ENCODE measurements around the gene AKNAD1. TPM values are rescaled to one million over a fixed set of nuclear protein-coding genes. Genes with fewer than 3 reads are reported as not detected.

The AKNAD1 gene
- polyA plus RNA-seq, 3 donors, result not detected

DNA sequence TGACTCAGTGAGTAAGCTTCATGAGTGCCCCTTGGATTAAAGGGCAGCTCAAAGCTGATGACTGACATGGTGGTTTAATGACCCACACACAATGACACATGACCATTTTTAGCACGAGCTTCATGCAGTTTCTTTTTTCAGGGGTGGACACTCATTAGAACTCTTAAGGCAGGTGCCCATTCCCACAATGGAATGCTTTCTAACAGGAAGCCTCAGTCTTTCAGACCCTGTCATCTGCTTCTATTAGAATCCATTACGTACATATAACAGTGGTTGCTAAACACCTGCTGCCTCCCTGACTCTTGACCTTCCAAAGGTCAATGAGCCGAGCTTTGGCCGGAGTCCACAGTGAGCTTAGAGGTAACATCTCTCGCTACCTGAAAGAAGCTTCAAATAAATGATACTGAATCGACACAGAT lies 27.4 kb downstream of the AKNAD1 start:
- Histone ChIP-seq H3K9me3 (replicated peaks in 1 of 2; ENCODE audit: control insufficient read depth in 1 of 2, insufficient read depth in 1 of 2, low read length in 2 of 2) (no peaks in the 10 kb centered on the region), H3K27ac (ENCODE audit: low read depth in 1 of 2, low read length in 2 of 2) (no peak overlapping the region), H3K79me2 (ENCODE audit: insufficient read depth, low read length) (no peaks in the 10 kb centered on the region), H2AFZ (ENCODE audit: insufficient read depth, low read depth, low read length, poor library complexity, severe bottlenecking) (no peak overlapping the region), H3K4me3 (replicated peaks in 1 of 3; ENCODE audit: low read depth in 2 of 3, low read length in 3 of 3) (no peak overlapping the region), H3K4me1 (ENCODE audit: control insufficient read depth in 1 of 2, insufficient read depth in 2 of 2, low read length in 2 of 2) (peaks cover 6 to 7% of the 10 kb centered on the region in 2 donors), H3K36me3 (replicated peaks in 1 of 2; ENCODE audit: control insufficient read depth in 1 of 2, insufficient read depth in 2 of 2, low read length in 2 of 2) (no peaks in the 10 kb centered on the region), H3K9ac (ENCODE audit: insufficient read depth, low read length, poor library complexity, severe bottlenecking) (no peak overlapping the region), H3K27me3 (ENCODE audit: control insufficient read depth in 2 of 2, insufficient read depth in 2 of 2, low read length in 2 of 2) (no peaks in the 10 kb centered on the region), H4K20me1 (ENCODE audit: insufficient read depth, low read length) (no peaks in the 10 kb centered on the region), H3K4me2 (replicated peaks; ENCODE audit: extremely low read depth, low read length, poor library complexity, severe bottlenecking) (no peak overlapping the region)
- no peak for TF ChIP-seq CTCF (IDR thresholded peaks at IDR 0.05)
- Mint-ChIP-seq H3K4me1 (peaks cover 18% of the 10 kb centered on the region), H3K9me3 (peaks cover 0 to 3% (median 0%) of the 10 kb centered on the region in 7 donors), H3K36me3 (no peaks in the 10 kb centered on the region), H3K27me3 (ENCODE audit: low read depth in 3 of 3) (peaks cover 0 to 2% (median 0%) of the 10 kb centered on the region in 3 donors), H3K4me3 (no peak overlapping the region), H3K27ac (no peak overlapping the region)
- intact Hi-C loops (cut with micrococcal nuclease), result loop anchor here (2.0 kb wide), 2 partner anchors 67 to 69 kb away; no protein-coding TSS in a partner anchor
- 93% methylated on average over 5 of the region's 6 CpGs for WGBS (ENCODE audit: insufficient coverage)
- no peak for DNase-seq

GRCh38 chr1:108828074-108828961 lies 28.6 kb downstream of the AKNAD1 start:
- Mint-ChIP-seq H3K9me3 (peaks cover 0 to 3% (median 0%) of the 10 kb centered on the region in 7 donors), H3K4me1 (peaks cover 18% of the 10 kb centered on the region), H3K36me3 (no peaks in the 10 kb centered on the region), H3K27me3 (ENCODE audit: low read depth in 3 of 3) (no peaks in the 10 kb centered on the region), H3K4me3 (no peak overlapping the region), H3K27ac (peak overlapping the region in 1 of 7 donors; percentile 41)
- WGBS (ENCODE audit: insufficient coverage), result 46% methylated on average over 4 of the region's 12 CpGs
- H3K36me3 ChIP-seq (replicated peaks in 1 of 2; ENCODE audit: control insufficient read depth in 1 of 2, insufficient read depth in 2 of 2, low read length in 2 of 2), result no peaks in the 10 kb centered on the region
- H3K9me3 ChIP-seq (replicated peaks in 1 of 2; ENCODE audit: control insufficient read depth in 1 of 2, insufficient read depth in 1 of 2, low read length in 2 of 2), result no peaks in the 10 kb centered on the region
- peaks cover 6 to 7% of the 10 kb centered on the region in 2 donors for H3K4me1 ChIP-seq (ENCODE audit: control insufficient read depth in 1 of 2, insufficient read depth in 2 of 2, low read length in 2 of 2)
- no peaks in the 10 kb centered on the region for H3K27me3 ChIP-seq (ENCODE audit: control insufficient read depth in 2 of 2, insufficient read depth in 2 of 2, low read length in 2 of 2)
- H3K79me2 ChIP-seq (ENCODE audit: insufficient read depth, low read length), result no peaks in the 10 kb centered on the region
- intact Hi-C loops (cut with micrococcal nuclease), result loop anchor here (2.0 kb wide), 2 partner anchors 68 to 70 kb away; no protein-coding TSS in a partner anchor
- DNase-seq, result peak; percentile 49 to 54 (median 52)
- H3K4me2 ChIP-seq (replicated peaks; ENCODE audit: extremely low read depth, low read length, poor library complexity, severe bottlenecking), result no peak overlapping the region
- H4K20me1 ChIP-seq (ENCODE audit: insufficient read depth, low read length), result no peaks in the 10 kb centered on the region
- H3K27ac ChIP-seq (ENCODE audit: low read depth in 1 of 2, low read length in 2 of 2), result no peak overlapping the region
- H3K9ac ChIP-seq (ENCODE audit: insufficient read depth, low read length, poor library complexity, severe bottlenecking), result no peak overlapping the region
- peak overlapping the region; percentile 53 for H2AFZ ChIP-seq (ENCODE audit: insufficient read depth, low read depth, low read length, poor library complexity, severe bottlenecking)
- H3K4me3 ChIP-seq (replicated peaks in 1 of 3; ENCODE audit: low read depth in 2 of 3, low read length in 3 of 3), result no peak overlapping the region
- peak; percentile 88 for TF ChIP-seq CTCF (IDR thresholded peaks at IDR 0.05)
